ENCODE data around the gene RNF212.

Gene RNF212

GRCh38 chr4:1080961-1081688 lies 32.2 kb downstream of the RNF212 start:
- H3K27me3 ChIP-seq (ENCODE audit: control insufficient read depth, insufficient read depth, low read length, poor library complexity, severe bottlenecking), result no peaks in the 10 kb centered on the region
- H3K36me3 ChIP-seq (ENCODE audit: control insufficient read depth, insufficient read depth, low read length), result no peaks in the 10 kb centered on the region
- no peaks in the 10 kb centered on the region for H3K9me3 ChIP-seq (ENCODE audit: control insufficient read depth, low read length)
- H3K4me1 ChIP-seq (ENCODE audit: control insufficient read depth, insufficient read depth, low read length), result no peaks in the 10 kb centered on the region
- H3K4me3 ChIP-seq (ENCODE audit: insufficient read depth, low read depth, low read length), result no peak overlapping the region
- 73 to 74% methylated on average over 12 of the region's 12 CpGs for WGBS, 2 experiments
- no peak overlapping the region for H3K27ac ChIP-seq (ENCODE audit: insufficient read depth, low read depth, low read length, poor library complexity, severe bottlenecking)

GRCh38 chr4:1080432-1080831 lies 32.9 kb downstream of the RNF212 start:
- no peaks in the 10 kb centered on the region for H3K36me3 ChIP-seq (ENCODE audit: control insufficient read depth, insufficient read depth, low read length)
- no peak overlapping the region for H3K27ac ChIP-seq (ENCODE audit: insufficient read depth, low read depth, low read length, poor library complexity, severe bottlenecking)
- no peaks in the 10 kb centered on the region for H3K27me3 ChIP-seq (ENCODE audit: control insufficient read depth, insufficient read depth, low read length, poor library complexity, severe bottlenecking)
- 93 to 94% methylated on average over 9 of the region's 9 CpGs for WGBS, 2 experiments
- H3K9me3 ChIP-seq (ENCODE audit: control insufficient read depth, low read length), result no peaks in the 10 kb centered on the region
- H3K4me3 ChIP-seq (ENCODE audit: insufficient read depth, low read depth, low read length), result no peak overlapping the region
- no peaks in the 10 kb centered on the region for H3K4me1 ChIP-seq (ENCODE audit: control insufficient read depth, insufficient read depth, low read length)

GRCh38 chr4:1079711-1080265 lies 33.6 kb downstream of the RNF212 start:
- H3K27me3 ChIP-seq (ENCODE audit: control insufficient read depth, insufficient read depth, low read length, poor library complexity, severe bottlenecking), result no peaks in the 10 kb centered on the region
- H3K36me3 ChIP-seq (ENCODE audit: control insufficient read depth, insufficient read depth, low read length), result no peaks in the 10 kb centered on the region
- no peak overlapping the region for H3K4me3 ChIP-seq (ENCODE audit: insufficient read depth, low read depth, low read length)
- no peaks in the 10 kb centered on the region for H3K9me3 ChIP-seq (ENCODE audit: control insufficient read depth, low read length)
- no peaks in the 10 kb centered on the region for H3K4me1 ChIP-seq (ENCODE audit: control insufficient read depth, insufficient read depth, low read length)
- no peak overlapping the region for H3K27ac ChIP-seq (ENCODE audit: insufficient read depth, low read depth, low read length, poor library complexity, severe bottlenecking)
- WGBS, 2 experiments, result 90 to 91% methylated on average over 17 of the region's 17 CpGs

- H3K36me3 ChIP-seq (ENCODE audit: control insufficient read depth, insufficient read depth, low read length), result no peaks in the 10 kb centered on the region
- 92 to 94% methylated on average over 5 of the region's 5 CpGs for WGBS, 2 experiments
- H3K27ac ChIP-seq (ENCODE audit: insufficient read depth, low read depth, low read length, poor library complexity, severe bottlenecking), result no peak overlapping the region
- no peaks in the 10 kb centered on the region for H3K9me3 ChIP-seq (ENCODE audit: control insufficient read depth, low read length)
- no peaks in the 10 kb centered on the region for H3K27me3 ChIP-seq (ENCODE audit: control insufficient read depth, insufficient read depth, low read length, poor library complexity, severe bottlenecking)
- no peak overlapping the region for H3K4me3 ChIP-seq (ENCODE audit: insufficient read depth, low read depth, low read length)
- no peaks in the 10 kb centered on the region for H3K4me1 ChIP-seq (ENCODE audit: control insufficient read depth, insufficient read depth, low read length)
Observed at GRCh38 chr4:1078490-1078889, 34.9 kb downstream of the RNF212 start.

GRCh38 chr4:1077711-1078477 lies 35.5 kb downstream of the RNF212 start:
- Histone ChIP-seq H3K4me1 (ENCODE audit: control insufficient read depth, insufficient read depth, low read length) (no peaks in the 10 kb centered on the region), H3K4me3 (ENCODE audit: insufficient read depth, low read depth, low read length) (no peak overlapping the region), H3K27ac (ENCODE audit: insufficient read depth, low read depth, low read length, poor library complexity, severe bottlenecking) (no peak overlapping the region), H3K9me3 (ENCODE audit: control insufficient read depth, low read length) (no peaks in the 10 kb centered on the region), H3K36me3 (ENCODE audit: control insufficient read depth, insufficient read depth, low read length) (no peaks in the 10 kb centered on the region), H3K27me3 (ENCODE audit: control insufficient read depth, insufficient read depth, low read length, poor library complexity, severe bottlenecking) (no peaks in the 10 kb centered on the region)
- WGBS, 2 experiments, result 92 to 93% methylated on average over 27 of the region's 27 CpGs

- H3K36me3 ChIP-seq (ENCODE audit: control insufficient read depth, insufficient read depth, low read length), result no peaks in the 10 kb centered on the region
- 77 to 85% methylated on average over 11 of the region's 11 CpGs for WGBS, 2 experiments
- no peak overlapping the region for H3K27ac ChIP-seq (ENCODE audit: insufficient read depth, low read depth, low read length, poor library complexity, severe bottlenecking)
- no peaks in the 10 kb centered on the region for H3K27me3 ChIP-seq (ENCODE audit: control insufficient read depth, insufficient read depth, low read length, poor library complexity, severe bottlenecking)
- no peaks in the 10 kb centered on the region for H3K9me3 ChIP-seq (ENCODE audit: control insufficient read depth, low read length)
- H3K4me3 ChIP-seq (ENCODE audit: insufficient read depth, low read depth, low read length), result no peak overlapping the region
- no peaks in the 10 kb centered on the region for H3K4me1 ChIP-seq (ENCODE audit: control insufficient read depth, insufficient read depth, low read length)
Observed at GRCh38 chr4:1075809-1076699, 37.3 kb downstream of the RNF212 start.

GRCh38 chr4:1075225-1075624 lies 38.1 kb downstream of the RNF212 start:
- Histone ChIP-seq H3K27ac (ENCODE audit: insufficient read depth, low read depth, low read length, poor library complexity, severe bottlenecking) (no peak overlapping the region), H3K4me1 (ENCODE audit: control insufficient read depth, insufficient read depth, low read length) (no peaks in the 10 kb centered on the region), H3K4me3 (ENCODE audit: insufficient read depth, low read depth, low read length) (no peak overlapping the region), H3K27me3 (ENCODE audit: control insufficient read depth, insufficient read depth, low read length, poor library complexity, severe bottlenecking) (no peaks in the 10 kb centered on the region), H3K36me3 (ENCODE audit: control insufficient read depth, insufficient read depth, low read length) (no peaks in the 10 kb centered on the region), H3K9me3 (ENCODE audit: control insufficient read depth, low read length) (no peaks in the 10 kb centered on the region)
- 89 to 90% methylated on average over 7 of the region's 7 CpGs for WGBS, 2 experiments

- H3K4me3 ChIP-seq (ENCODE audit: insufficient read depth, low read depth, low read length), result no peak overlapping the region
- no peaks in the 10 kb centered on the region for H3K9me3 ChIP-seq (ENCODE audit: control insufficient read depth, low read length)
- no peaks in the 10 kb centered on the region for H3K27me3 ChIP-seq (ENCODE audit: control insufficient read depth, insufficient read depth, low read length, poor library complexity, severe bottlenecking)
- WGBS, 2 experiments, result 91% methylated on average over 9 of the region's 9 CpGs
- H3K27ac ChIP-seq (ENCODE audit: insufficient read depth, low read depth, low read length, poor library complexity, severe bottlenecking), result no peak overlapping the region
- no peaks in the 10 kb centered on the region for H3K36me3 ChIP-seq (ENCODE audit: control insufficient read depth, insufficient read depth, low read length)
- H3K4me1 ChIP-seq (ENCODE audit: control insufficient read depth, insufficient read depth, low read length), result no peaks in the 10 kb centered on the region
Observed at GRCh38 chr4:1074077-1074476, 39.3 kb downstream of the RNF212 start.

- Histone ChIP-seq H3K36me3 (ENCODE audit: control insufficient read depth, insufficient read depth, low read length) (no peaks in the 10 kb centered on the region), H3K9me3 (ENCODE audit: control insufficient read depth, low read length) (no peaks in the 10 kb centered on the region), H3K4me3 (ENCODE audit: insufficient read depth, low read depth, low read length) (no peak overlapping the region), H3K27me3 (ENCODE audit: control insufficient read depth, insufficient read depth, low read length, poor library complexity, severe bottlenecking) (peaks cover 2% of the 10 kb centered on the region), H3K27ac (ENCODE audit: insufficient read depth, low read depth, low read length, poor library complexity, severe bottlenecking) (no peak overlapping the region), H3K4me1 (ENCODE audit: control insufficient read depth, insufficient read depth, low read length) (no peaks in the 10 kb centered on the region)
- whole genome bisulfite sequencing, 2 experiments, result 41 to 49% methylated on average over 11 of the region's 11 CpGs
Observed at GRCh38 chr4:1072830-1073446, 40.4 kb downstream of the RNF212 start.

Data from ectodermal cell (in vitro differentiated cells).